ENCODE measurements around the gene GATB.

GRCh38 chr4:151652841-151653547 lies 107.8 kb downstream of the GATB start:
- no peak for TF ChIP-seq POLR2A (IDR thresholded peaks at IDR 0.05; ENCODE audit: low read length)
- TF ChIP-seq GATA1 (IDR thresholded peaks at IDR 0.05; ENCODE audit: low read depth, low read length) = no peak
